Fibroblast of lung (primary cell): ENCODE data around the gene ASB4. TPM values are rescaled to one million over a fixed set of nuclear protein-coding genes. Genes with fewer than 3 reads are reported as not detected.

Source experiments
- DNase-seq, 2 donors: peaks; one replicate each; pipeline versions ENCODE4 v3.0.0 to v3.0.0-alpha.2; 2010; ENCODE audit warnings: low read depth in 2 of 2
- H2AFZ ChIP-seq: 2 replicates; pipeline ENCODE4 v1.5.1; 2012; ENCODE audit warnings: low read length, control low read depth, inconsistent platforms
- H3K27ac ChIP-seq: 2 replicates; pipeline ENCODE4 v1.5.1; 2011; ENCODE audit warnings: low read length, control low read depth; ENCODE audit not compliant: insufficient read depth
- H3K27me3 ChIP-seq: 2 replicates; pipeline ENCODE4 v1.5.1; 2011; ENCODE audit warnings: mild to moderate bottlenecking, low read length; ENCODE audit not compliant: control insufficient read depth, insufficient read depth
- H3K36me3 ChIP-seq: 2 replicates; pipeline ENCODE4 v1.5.1; 2011; ENCODE audit warnings: low read length; ENCODE audit not compliant: control insufficient read depth, insufficient read depth
- H3K4me1 ChIP-seq: 2 replicates; pipeline ENCODE4 v1.5.1; 2011; ENCODE audit warnings: low read length; ENCODE audit not compliant: control insufficient read depth, insufficient read depth; ENCODE audit errors: extremely low read depth
- H3K4me2 ChIP-seq: 2 replicates; pipeline ENCODE4 v1.5.1; 2011; ENCODE audit warnings: low read length, control low read depth; ENCODE audit not compliant: insufficient read depth; ENCODE audit errors: extremely low read depth
- H3K4me3 ChIP-seq, 4 experiments: fragments of 200-600 bp in 1 of 4; sonication (generic) in 1 of 4; replicated peaks in 1 of 4; 2 replicates each; pipeline ENCODE4 v1.5.1; 2011 to 2016; ENCODE audit warnings: low read length in 4 of 4, low read depth in 3 of 4, mild to moderate bottlenecking in 3 of 4, control low read depth in 2 of 4, inconsistent platforms in 1 of 4, mixed read lengths in 1 of 4; ENCODE audit not compliant: insufficient read depth in 1 of 4; ENCODE audit errors: control extremely low read depth in 1 of 4
- H3K79me2 ChIP-seq: 2 replicates; pipeline ENCODE4 v1.5.1; 2012; ENCODE audit warnings: mild to moderate bottlenecking, low read length, inconsistent platforms; ENCODE audit not compliant: control insufficient read depth, insufficient read depth
- H3K9ac ChIP-seq: 2 replicates; pipeline ENCODE4 v1.5.1; 2011; ENCODE audit warnings: mild to moderate bottlenecking, low read length, control low read depth; ENCODE audit not compliant: insufficient read depth
- H3K9me3 ChIP-seq: 2 replicates; pipeline ENCODE4 v1.5.1; 2012; ENCODE audit warnings: low read depth, low read length; ENCODE audit not compliant: control insufficient read depth, insufficient read depth
- H4K20me1 ChIP-seq: 2 replicates; pipeline ENCODE4 v1.5.1; 2011; ENCODE audit warnings: low read length; ENCODE audit not compliant: control insufficient read depth, insufficient read depth; ENCODE audit errors: extremely low read depth
- EZH2 ChIP-seq: IDR thresholded peaks from 2 replicates; pipeline ENCODE4 v1.5.1; 2012; ENCODE audit warnings: low read length, control low read depth, mild to moderate bottlenecking; ENCODE audit errors: missing control alignments
- polyA plus RNA-seq, 2 donors: library from polyadenylated mRNA; depleted of rRNA in 1 of 2; stranded (reverse) in 1 of 2; unstranded in 1 of 2; fragments of >200 nt; gene quantifications; 2 replicates each; pipeline ENCODE4 v1.2.1, GENCODE V29; 2011 to 2012; ENCODE audit warnings: missing spikeins in 1 of 2
- total RNA-seq: library from RNA; depleted of rRNA; stranded (reverse); fragments of >200 nt; gene quantifications from 2 replicates; pipeline ENCODE4 v1.2.1, GENCODE V29; 2014
- TF ChIP-seq, protein P1 (sequence below), 2 donors: IDR thresholded peaks in 1 of 2; conservative IDR thresholded peaks in 1 of 2; 1 replicate in 1 of 2; 2 replicates in 1 of 2; pipeline ENCODE4 v1.5.1; 2011 to 2012; ENCODE audit warnings: low read length in 2 of 2, control low read depth in 1 of 2, inconsistent platforms in 1 of 2, low read depth in 1 of 2, mild to moderate bottlenecking in 1 of 2

Gene ASB4
- total and polyA plus RNA-seq, 2 donors (not counting 1 experiment from before 2014, with no cell fraction given) = not detected

DNA sequence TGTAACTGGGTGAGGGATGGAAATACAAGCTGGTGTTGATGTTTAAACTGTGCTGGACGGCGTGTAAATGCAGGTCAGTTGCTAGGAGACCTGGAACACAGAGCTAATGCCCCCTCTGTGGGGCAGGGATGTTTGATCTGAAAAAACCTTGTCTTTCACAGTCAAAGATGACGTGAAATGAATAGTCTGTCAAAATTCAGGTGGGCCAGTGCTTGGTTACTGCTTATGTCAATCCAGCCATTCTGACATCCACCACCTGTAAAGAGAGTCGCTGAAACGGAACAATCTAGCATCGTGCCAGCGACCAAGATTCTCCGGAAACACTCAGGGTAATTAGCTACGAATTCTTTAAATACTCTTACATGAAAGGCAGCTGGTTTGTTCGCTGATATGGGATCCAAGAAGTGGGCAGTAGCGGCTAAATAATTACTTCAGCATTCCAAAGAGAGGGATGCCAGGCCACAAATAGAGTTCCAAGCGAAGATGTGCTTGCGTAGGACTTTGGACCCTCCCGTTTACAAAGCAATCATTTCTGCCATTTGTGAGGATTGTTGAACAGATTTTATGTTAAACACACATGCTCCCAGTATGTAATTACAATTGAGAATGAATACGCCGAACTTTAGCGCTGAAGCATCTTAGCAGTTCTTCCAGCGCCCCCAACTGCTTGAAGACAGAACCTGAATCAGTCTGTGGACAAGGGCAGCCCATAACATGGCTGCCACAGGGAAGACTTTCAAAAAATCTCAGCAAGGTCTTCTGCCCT, 7.3 kb upstream of the ASB4 start:
- Histone ChIP-seq H3K9me3 (no peaks in the 10 kb centered on the region), H3K79me2 (no peaks in the 10 kb centered on the region), H3K4me2 (peak overlapping the region; percentile 60), H3K27me3 (no peaks in the 10 kb centered on the region), H2AFZ (peak overlapping the region; percentile 70), H3K36me3 (no peaks in the 10 kb centered on the region), H3K4me1 (no peaks in the 10 kb centered on the region), H3K4me3 (peak overlapping the region in 2 of 4 experiments; percentile 27 to 48), H3K27ac (no peak overlapping the region), H3K9ac (no peak overlapping the region), H4K20me1 (no peaks in the 10 kb centered on the region)
- peak; percentile 66 to 79 for DNase-seq
- no peak for TF ChIP-seq EZH2
- TF ChIP-seq, protein P1, sequence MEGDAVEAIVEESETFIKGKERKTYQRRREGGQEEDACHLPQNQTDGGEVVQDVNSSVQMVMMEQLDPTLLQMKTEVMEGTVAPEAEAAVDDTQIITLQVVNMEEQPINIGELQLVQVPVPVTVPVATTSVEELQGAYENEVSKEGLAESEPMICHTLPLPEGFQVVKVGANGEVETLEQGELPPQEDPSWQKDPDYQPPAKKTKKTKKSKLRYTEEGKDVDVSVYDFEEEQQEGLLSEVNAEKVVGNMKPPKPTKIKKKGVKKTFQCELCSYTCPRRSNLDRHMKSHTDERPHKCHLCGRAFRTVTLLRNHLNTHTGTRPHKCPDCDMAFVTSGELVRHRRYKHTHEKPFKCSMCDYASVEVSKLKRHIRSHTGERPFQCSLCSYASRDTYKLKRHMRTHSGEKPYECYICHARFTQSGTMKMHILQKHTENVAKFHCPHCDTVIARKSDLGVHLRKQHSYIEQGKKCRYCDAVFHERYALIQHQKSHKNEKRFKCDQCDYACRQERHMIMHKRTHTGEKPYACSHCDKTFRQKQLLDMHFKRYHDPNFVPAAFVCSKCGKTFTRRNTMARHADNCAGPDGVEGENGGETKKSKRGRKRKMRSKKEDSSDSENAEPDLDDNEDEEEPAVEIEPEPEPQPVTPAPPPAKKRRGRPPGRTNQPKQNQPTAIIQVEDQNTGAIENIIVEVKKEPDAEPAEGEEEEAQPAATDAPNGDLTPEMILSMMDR (conservative IDR thresholded peaks at IDR 0.05 in 1 of 2, IDR thresholded peaks at IDR 0.05 in 1 of 2; ENCODE audit: low read depth in 1 of 2, low read length in 2 of 2) = peak; percentile 52 to 56

DNA sequence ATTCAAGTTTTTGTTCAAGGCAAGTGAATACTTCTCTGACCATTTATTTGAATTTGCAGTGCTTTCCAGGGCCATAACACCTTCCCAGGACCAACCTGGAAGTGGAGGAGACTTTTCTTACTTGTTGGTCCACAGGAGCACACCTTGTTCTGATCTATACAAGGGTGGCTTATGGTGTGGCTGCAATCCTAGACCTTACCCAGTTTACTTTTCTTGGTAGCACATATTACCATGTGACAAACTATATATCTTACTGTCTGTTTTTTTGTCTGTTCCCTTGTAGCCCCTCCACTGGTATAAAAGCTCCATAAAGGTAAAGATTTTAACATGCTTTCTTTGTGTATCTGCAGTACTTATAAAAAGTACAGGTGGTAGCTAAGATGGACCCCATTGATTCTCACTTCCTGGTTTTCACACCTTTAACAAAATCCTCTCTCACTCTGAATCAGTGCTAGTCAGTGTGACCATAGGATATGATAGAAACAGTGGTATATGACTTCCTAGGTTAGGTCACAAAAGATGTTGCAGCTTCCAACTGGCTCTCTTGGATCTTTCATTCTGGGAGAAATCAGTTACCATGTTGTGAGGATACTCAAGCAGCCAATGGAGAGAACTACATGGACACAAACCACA, 5.6 kb upstream of the ASB4 start:
- DNase-seq = no peak
- no peaks in the 10 kb centered on the region for H4K20me1 ChIP-seq
- no peak overlapping the region for H3K4me3 ChIP-seq
- TF ChIP-seq EZH2 = no peak
- TF ChIP-seq, protein P1 (conservative IDR thresholded peaks at IDR 0.05 in 1 of 2, IDR thresholded peaks at IDR 0.05 in 1 of 2; ENCODE audit: low read depth in 1 of 2, low read length in 2 of 2) = no peak
- no peaks in the 10 kb centered on the region for H3K9me3 ChIP-seq
- no peaks in the 10 kb centered on the region for H3K79me2 ChIP-seq
- no peak overlapping the region for H3K9ac ChIP-seq
- no peak overlapping the region for H2AFZ ChIP-seq
- H3K27ac ChIP-seq = no peak overlapping the region
- H3K27me3 ChIP-seq = no peaks in the 10 kb centered on the region
- H3K36me3 ChIP-seq = no peaks in the 10 kb centered on the region
- H3K4me2 ChIP-seq = no peak overlapping the region
- no peaks in the 10 kb centered on the region for H3K4me1 ChIP-seq

DNA sequence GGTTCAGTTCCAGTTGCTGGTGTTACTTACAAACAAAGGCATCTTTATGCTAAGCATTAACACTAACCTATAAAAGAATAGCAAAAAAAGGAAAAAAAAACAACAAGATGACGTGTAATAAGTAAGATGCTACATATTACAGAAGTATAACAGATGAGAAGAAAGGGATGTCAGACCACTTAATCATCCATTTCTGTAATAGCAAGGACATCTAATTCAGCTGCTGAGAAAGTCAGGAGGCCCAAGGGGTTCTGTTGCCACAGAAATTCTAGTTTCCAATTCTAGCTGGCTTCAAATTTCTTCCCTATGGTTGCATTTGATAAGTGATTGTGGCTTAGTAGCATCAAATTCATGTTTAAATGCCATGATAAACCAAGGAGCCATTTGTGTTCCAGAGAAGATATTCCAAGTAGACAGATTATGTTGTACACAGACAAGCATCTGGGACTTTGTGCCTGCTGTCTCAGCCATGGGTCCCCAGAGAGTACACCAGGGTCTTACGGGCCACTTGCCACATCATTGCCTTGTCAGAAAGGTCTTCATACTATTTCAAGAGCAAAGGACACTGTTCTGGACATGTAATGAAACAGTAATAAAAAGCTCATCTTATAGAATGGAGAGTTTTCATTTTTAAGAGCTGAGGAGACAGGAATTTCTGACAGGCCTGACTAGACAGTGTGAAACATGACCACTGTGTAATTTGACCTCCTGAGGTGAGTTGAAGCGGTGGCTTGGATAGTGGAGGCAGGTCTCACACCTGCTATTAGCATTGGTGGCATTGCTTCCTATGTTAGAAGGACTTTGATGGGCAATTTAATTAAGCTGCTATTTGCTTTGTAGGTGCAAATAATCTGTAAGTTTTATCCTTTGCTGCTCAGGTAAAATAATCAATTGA, 4.2 kb upstream of the ASB4 start:
- Histone ChIP-seq H4K20me1 (no peaks in the 10 kb centered on the region), H2AFZ (no peak overlapping the region), H3K9ac (no peak overlapping the region), H3K27ac (no peak overlapping the region), H3K4me1 (no peaks in the 10 kb centered on the region), H3K36me3 (no peaks in the 10 kb centered on the region), H3K4me3 (no peak overlapping the region), H3K27me3 (no peaks in the 10 kb centered on the region), H3K4me2 (no peak overlapping the region), H3K9me3 (no peaks in the 10 kb centered on the region), H3K79me2 (no peaks in the 10 kb centered on the region)
- DNase-seq = no peak
- TF ChIP-seq, protein P1 (conservative IDR thresholded peaks at IDR 0.05 in 1 of 2, IDR thresholded peaks at IDR 0.05 in 1 of 2; ENCODE audit: low read depth in 1 of 2, low read length in 2 of 2) = no peak
- TF ChIP-seq EZH2 = no peak
